HepG2 (cell line): ENCODE results near the gene SLC2A4.

Experiments
- CBX5 ChIP-seq: sonication (generic); formaldehyde crosslinking; IDR thresholded peaks from 2 replicates; pipeline ENCODE4 v1.4.0; 2020; ENCODE audit warnings: missing genetic modification reagents, borderline replicate concordance
- CTCF ChIP-seq: sonication (generic); formaldehyde crosslinking; IDR thresholded peaks from 2 replicates; pipeline ENCODE4 v1.5.0; 2020; ENCODE audit warnings: mild to moderate bottlenecking, missing genetic modification reagents, moderate library complexity
- MAZ ChIP-seq, 2 experiments: sonication (generic) in 1 of 2; formaldehyde crosslinking in 1 of 2; IDR thresholded peaks; 2 replicates each; pipeline versions ENCODE4 v1.5.0 to v1.6.1; 2012 to 2020; ENCODE audit warnings: low read depth in 2 of 2, mild to moderate bottlenecking in 2 of 2, borderline replicate concordance in 1 of 2, improper control_type of control experiment in 1 of 2, low read length in 1 of 2, missing genetic modification reagents in 1 of 2, moderate library complexity in 1 of 2
- RELA ChIP-seq: sonication (generic); formaldehyde crosslinking; IDR thresholded peaks from 2 replicates; pipeline ENCODE4 v1.4.0; 2020; ENCODE audit warnings: missing genetic modification reagents
- ZSCAN30 ChIP-seq: sonication (generic); formaldehyde crosslinking; IDR thresholded peaks from 2 replicates; pipeline ENCODE4 v1.5.0; 2020; ENCODE audit warnings: mild to moderate bottlenecking, missing genetic modification reagents

DNA sequence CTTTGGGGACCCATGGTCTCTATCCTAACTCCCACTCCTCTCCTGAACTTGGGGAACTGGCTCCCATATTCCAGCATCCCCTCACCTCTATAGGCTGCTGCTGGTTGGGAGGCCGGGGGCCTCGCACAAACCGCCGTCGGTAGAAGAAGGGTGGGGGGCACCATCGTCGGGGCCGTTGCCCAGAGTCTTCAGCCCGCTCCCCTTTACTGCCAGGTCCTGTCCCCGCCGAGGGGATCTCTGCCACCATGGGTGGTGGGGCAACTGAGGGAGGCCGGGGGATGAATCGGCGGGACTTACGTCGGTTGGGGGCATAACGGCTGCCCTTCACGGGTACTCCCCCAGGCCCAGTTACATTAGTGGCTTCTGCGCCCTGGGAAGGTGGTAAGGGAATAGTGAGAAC, 8.6 kb downstream of the SLC2A4 start:
- TF ChIP-seq CBX5 (CRISPR knock-in tag) (no peak), ZSCAN30 (CRISPR knock-in tag) (no peak), RELA (CRISPR knock-in tag) (no peak), CTCF (CRISPR knock-in tag) (no peak), MAZ (IDR thresholded peaks at IDR 0.05; ENCODE audit: borderline replicate concordance, low read depth, low read length) (no peak), MAZ (CRISPR knock-in tag; IDR thresholded peaks at IDR 0.05; ENCODE audit: low read depth) (no peak)
